Gastrocnemius medialis (tissue), 4 donors: ENCODE measurements around the gene ELOVL2.

Source experiments
- CTCF ChIP-seq, 5 experiments: fragments of 450-650 bp in 3 of 5; fragments of 200-600 bp in 2 of 5; sonication (generic) in 2 of 5; IDR thresholded peaks in 4 of 5; conservative IDR thresholded peaks in 1 of 5; 1 replicate in 4 of 5; 2 replicates in 1 of 5; pipeline ENCODE4 v1.5.1; 2016 to 2019; ENCODE audit warnings: antibody characterized with exemption in 5 of 5, mild to moderate bottlenecking in 3 of 5, moderate library complexity in 3 of 5
- POLR2A ChIP-seq, 2 donors: fragments of 450-650 bp; IDR thresholded peaks; one replicate each; pipeline ENCODE4 v1.6.1; 2017; ENCODE audit warnings: antibody characterized with exemption in 2 of 2, mild to moderate bottlenecking in 2 of 2, moderate library complexity in 2 of 2

DNA sequence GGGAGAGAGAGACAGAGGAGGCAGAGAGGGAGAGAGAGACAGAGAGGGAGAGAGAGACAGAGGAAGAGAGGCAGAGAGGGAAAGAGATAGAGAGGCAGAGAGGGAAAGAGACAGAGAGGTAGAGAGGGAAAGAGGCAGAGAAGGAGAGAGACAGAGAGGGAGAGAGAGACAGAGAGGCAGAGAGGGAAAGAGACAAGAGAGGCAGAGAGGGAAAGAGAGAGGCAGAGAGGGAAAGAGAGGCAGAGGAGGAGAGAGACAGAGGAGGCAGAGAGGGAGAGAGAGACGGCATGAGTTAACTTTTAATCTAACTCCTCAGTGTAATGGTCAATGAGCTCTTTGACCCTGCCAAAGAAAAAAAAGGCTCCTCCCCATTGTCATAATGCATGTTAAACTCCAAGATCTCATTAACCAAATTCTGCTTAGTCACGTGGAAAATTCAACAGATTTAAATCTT, 7.1 kb downstream of the ELOVL2 start:
- TF ChIP-seq CTCF (IDR thresholded peaks at IDR 0.05 in 4 of 5, conservative IDR thresholded peaks at IDR 0.05 in 1 of 5): no peak
- TF ChIP-seq POLR2A (IDR thresholded peaks at IDR 0.05): no peak
